Mesenteric fat pad (tissue), 1 donor: ENCODE measurements around the gene KRT86. TPM values are rescaled to one million over a fixed set of nuclear protein-coding genes. Genes with fewer than 3 reads are reported as not detected.
A peak's percentile ranks its signal among the peaks of the same experiment; 100 is the strongest.

ENCODE experiments used
- DNase-seq: peaks from one replicate; pipeline ENCODE4 v3.0.0-alpha.2; 2020; ENCODE audit warnings: low spot score
- total RNA-seq: library from RNA; stranded (reverse); fragmentation: NEBNext Ultra II Directional; extraction: Animal tissue kit (Norgen Biotek cat#: 25700); gene quantifications from one replicate; pipeline ENCODE4 v1.2.1, GENCODE V29; 2021
- donor health status: DM: yes; HTN: yes; CAD: no.

KRT86 gene
- total RNA-seq, 1 donor from 2014 or later = not detected

DNA sequence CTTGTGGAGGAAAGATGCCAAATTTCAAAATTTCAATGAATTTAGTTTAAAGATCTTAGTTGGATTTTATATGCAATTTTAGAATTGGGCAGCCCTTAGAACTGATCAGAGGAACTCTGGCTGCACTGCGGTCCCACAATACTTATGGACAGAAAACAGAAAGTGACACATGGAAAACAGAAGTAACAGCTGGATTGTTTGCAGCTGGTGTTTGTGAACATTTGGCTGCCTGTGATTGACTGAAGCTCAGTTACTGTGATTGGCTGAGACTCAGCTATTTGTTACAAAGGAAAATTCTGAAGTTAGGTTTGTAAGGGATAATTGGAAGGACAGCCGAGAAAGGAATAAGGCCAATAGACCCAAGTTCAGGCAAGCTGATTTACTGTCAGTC lies 10.0 kb upstream of the KRT86 start:
- DNase-seq = no peak

DNA sequence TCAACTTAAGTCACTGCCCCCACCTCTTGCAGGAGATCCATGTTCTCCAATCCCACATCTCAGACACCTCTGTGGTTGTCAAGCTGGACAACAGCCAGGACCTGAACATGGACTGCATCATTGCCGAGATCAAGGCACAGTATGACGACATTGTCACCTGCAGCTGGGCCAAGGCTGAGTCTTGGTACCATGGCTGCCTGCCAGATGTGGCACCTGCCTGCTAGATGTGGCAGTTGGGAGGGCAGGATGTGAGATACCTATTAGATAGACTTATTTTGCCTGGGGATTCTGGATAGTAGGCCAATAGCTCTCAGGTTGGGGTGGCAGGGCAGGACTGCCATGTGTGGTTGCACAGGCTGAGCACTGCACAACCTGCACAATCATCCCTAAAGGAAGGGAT lies 7.9 kb upstream of the KRT86 start:
- DNase-seq = no peak

DNA sequence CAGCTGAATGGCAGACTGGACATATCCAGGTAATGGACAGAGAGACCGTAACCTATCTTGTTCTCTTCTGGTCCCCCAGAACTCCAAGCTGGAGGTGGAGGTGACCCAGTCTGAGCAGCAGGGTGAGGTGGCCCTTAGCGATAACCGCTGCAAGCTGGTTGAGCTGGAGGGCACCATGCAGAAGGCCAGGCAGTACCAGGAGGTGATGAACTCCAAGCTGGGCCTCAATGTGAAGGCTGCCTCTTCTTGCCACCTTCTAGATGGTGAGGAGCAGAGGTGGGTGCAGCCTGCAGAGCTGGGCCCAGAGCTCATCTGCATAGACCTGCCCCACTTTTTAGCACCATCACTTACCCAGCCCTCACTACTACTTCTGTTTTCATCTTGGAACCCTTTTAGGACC lies 7.2 kb upstream of the KRT86 start:
- no peak for DNase-seq

DNA sequence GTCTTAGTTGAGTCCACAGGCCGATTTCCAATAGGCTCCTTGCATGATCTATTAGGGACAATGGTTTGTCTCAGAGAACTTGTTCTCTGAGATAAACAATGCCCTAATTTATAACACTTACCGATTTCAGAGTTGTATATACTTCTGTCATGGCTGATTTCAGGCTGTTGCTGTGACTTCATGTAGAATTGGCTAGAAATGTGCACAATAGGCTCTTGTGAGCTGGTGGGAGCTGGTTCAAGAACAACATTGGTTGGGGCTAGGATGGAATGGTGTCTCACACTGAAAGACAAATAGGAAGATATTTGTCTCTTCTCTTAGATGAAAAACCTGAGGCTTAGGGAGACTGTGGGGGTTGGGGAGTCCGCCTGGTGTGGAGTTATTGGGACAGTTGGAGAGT lies 6.7 kb upstream of the KRT86 start:
- DNase-seq = peak; percentile 8

DNA sequence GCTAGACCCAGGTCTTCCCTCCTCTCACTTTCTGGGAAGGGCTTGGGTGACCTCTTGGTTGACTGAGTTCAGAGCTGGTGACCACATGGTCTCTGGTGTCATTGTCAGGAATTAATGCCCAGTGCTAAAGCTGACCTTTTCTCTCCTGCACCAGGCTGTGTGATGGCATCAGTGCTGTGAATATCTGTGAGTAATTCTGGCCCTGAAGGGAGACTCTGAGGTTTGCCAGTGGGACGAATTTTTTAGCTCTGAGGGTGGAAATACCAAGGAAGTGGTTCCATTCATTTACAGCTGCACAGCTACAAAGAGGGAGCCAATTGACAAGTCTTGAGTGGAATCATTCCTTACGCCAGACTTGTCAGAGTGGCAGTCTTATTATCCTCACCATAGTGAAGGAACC lies 6.2 kb upstream of the KRT86 start:
- DNase-seq = peak; percentile 24

DNA sequence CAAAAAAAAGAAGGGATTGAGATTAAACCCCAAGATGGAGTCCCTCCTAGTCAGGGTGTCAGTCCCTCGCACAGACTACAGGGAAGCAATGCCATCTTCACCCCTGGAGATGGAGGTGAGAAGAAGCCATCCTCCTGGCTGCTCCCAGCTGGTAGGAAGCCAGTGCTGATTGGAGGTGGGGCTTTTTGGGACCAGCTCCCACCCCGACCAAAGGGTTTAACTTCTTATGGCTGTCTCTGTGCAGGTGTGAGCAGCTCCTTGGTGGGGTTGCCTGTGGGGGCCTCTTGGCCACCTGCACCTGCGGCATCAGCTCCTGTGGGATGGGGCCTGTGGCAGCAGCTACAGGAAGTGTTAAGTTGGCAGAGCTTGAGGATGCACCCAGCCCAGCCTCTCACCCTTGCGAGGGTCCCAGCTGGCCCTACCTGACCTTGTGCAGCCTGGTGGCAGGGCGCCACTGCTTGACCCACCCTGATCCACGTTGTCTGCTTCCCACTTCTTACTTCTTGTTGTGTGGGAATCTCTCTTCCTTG lies 3.8 kb upstream of the KRT86 start:
- peak; percentile 57 for DNase-seq

DNA sequence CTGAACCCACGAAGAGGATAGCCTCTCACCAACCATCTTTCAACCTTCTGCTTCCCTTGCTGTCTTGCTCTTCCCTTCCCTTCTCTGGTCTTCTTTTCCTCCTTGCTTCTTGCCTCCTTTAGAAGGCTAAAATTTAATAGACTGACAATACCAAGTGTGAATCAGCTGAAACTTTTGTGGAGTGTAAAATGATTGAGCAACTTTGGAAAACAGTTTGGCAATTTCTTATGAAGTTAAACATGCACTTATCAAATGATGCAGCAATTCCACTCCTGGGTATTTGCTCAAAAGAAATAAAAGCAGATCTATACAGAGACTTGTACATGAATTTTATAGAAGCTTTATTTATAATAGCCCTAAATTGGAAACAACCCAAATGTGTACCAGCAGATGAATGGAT lies 3.3 kb upstream of the KRT86 start:
- no peak for DNase-seq

DNA sequence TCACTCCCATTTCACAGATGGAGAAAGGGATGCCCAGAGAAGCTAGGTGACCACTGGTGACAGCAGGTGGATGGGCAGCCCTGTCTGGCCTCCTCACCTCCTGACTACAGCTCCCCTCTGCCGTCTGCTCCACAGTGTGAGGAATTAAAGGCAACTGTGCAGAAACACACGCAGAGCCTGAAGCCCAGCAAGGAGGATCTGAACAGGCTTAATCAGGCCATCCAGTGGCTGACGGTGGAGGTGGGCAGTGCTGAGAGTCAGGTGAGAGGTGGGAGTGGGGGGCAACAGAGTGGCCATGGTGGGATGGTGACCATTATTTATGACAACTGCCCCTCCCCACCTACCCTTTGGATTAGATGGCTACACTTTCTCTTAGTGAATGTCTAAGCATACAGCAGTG lies 1.2 kb downstream of the KRT86 start:
- DNase-seq = peak; percentile 53

DNA sequence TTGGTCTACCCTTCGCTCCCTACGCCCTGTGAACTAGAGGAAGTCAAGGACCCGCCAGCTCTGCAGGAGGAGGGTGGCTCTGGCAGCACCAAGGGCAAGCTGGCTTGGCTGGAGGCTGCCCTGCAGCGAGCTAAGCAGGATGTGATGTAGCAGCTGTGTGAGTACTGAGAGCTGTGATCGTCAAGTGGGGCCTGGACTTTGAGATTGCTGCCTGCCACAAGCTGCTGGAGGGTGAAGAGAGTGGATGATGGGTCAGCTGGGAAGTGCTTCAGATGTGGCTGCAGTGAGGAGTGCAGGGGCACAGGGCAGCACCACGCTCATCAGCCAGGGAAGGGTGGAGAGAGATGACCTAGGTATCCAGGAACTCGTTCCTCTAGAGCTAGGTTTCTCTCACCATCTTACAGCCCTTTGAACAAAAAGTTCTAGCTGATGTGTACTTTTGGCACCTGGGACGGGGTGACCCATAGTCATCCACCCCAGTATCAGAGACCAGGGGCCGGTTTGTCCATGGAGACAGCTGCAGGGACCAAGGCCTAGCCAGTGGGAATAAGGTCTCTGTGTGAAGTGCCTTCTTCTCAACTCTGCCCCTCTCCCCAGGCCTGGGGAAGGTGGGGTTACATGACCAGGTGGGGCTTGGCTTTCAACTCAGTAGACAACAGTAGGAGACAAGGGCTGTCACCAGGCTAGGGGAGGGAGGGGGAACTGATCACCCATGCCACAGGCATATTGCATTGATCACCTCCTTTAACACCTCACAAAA lies 3.2 kb downstream of the KRT86 start:
- DNase-seq = peak; percentile 67

DNA sequence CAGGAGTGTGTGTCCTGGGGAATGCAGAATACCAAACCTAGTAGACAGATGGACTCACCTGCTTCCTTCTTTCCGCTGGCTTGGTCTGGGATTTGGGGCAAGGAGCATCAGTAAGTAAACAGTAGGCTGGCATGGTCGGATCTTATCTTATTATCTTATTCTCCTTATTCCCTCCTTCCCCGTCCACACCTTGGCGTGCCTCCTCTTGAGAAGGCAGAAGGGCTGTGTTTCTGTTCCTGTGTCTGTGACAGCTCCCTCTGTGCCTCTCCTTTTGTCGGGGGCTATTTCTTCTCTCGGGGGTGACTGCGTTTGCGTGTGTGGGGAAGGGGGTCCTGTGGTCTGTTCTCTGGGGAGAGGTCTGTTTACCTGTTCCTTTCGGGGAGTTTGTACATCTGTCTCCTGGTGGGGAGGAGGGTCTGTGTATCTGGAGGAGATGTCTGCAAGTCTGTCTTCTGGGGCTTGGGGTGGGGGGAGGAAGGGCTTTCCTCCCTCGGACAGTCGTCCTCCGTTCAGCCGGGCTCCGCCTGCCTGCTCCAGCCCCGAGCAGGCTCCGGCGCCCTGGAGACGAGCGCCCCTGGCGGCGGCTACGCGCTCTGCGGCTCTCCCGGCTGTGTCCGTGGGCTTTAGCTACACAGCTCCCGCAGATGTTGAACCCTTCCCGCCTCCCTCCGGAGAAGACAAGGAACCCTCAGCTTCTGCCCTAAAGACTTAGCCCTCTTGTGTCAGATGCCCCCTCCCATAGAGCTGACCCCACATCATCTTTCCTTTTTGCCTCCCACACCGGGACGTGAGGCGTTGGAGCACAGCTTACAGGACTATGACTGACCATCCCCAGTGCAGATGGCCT lies 4.4 kb downstream of the KRT86 start:
- DNase-seq = peak; percentile 95

DNA sequence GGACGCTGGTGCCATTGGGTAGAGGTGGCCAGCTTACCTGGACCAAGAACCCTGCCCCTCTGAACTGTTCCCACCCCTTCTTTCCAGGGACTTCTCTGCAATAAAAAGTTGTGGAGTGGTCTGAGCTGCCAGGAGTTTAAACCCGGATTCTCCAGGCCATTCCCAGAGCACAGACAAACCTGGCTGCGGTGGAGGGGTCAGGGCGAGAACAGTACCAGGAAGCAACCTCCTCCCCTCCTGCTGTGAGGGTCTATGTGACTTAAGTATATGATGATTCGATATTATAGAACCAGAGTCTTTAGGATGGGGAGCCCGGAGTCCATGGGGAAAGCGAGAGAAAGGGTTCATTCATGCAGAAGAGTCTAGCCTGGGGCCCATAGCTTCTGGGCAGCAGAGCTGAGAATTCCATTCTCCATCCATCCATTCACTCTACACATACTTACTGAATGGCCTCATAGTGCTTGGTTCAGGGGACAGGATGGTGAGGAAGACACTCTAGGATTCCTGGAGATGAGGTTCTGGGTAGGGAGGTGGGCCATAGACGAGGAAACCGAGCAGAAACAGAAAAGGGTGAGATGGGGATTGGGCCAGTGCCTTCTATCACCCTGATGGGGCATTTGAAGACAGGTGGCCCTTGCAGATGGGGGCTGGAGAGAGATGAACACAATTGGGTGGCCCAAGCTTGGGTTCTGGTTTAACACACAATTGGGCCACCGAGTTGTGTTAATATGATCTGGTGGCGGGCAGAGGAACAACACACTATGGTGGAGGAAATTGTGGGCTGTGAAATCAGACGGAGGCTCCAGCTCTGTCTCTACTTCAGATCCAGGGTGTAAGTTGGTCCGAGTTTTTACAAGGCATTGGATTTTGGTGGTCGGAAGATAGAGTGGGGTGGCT lies 5.2 kb downstream of the KRT86 start:
- peak; percentile 77 for DNase-seq

DNA sequence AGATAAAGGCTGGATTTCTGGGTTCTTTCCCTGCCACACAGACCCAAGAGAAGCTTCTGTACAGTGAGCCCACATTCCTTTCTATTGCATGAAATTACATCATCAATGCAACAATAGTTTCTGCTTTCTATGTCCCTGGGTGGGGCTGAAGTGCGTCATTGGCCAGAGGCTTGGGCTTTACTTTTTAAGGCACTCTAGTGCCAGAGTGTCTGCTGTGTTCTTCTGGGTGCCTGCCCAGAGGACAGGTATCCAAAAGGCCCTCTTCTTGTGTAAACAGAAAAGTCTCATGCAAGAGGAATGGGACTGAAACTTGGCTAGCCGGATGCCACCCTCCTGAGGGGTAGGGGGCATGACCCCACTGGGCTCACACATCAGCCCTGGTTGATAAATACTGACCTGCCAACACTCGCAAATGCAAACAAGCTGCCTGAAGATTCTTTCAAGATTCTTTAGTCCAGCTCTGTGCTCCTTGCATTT lies 5.9 kb downstream of the KRT86 start:
- peak; percentile 74 for DNase-seq

DNA sequence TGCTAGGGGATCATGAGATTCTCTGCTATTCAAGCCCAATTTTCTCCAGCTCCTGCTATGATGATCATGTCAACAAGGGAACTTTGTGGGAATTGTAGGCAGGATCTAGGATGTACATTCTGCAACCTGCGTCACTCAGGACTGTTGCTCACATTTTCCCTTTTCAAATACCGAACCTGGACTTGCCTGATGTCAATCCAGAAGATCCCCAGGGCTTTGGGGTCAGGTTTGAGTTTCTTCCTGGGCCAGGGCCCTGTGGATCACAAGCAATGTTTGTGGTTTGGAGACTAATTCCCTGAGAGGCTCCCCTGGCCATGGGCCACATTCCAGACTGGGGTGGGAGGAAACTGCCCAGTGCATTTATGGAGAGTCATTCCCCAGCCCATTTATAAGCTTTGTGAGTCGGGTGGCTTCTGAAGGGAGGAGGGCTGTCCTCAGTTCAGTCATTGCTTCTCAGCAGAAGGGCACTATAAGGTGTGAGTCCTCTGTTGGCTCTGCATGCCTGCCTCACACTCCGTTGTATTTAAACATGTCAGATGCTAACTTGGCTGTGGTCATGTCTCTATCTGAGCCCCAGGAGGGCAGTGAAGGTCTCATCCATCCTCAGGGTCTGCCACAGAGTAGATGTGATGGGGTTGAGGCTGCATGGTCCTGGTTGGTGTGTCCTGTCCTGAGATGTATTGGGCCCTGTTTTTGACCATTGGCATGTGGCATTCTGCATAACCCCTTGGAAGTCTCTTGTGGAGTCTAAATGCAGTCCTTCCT lies 6.5 kb downstream of the KRT86 start:
- peak; percentile 86 for DNase-seq

DNA sequence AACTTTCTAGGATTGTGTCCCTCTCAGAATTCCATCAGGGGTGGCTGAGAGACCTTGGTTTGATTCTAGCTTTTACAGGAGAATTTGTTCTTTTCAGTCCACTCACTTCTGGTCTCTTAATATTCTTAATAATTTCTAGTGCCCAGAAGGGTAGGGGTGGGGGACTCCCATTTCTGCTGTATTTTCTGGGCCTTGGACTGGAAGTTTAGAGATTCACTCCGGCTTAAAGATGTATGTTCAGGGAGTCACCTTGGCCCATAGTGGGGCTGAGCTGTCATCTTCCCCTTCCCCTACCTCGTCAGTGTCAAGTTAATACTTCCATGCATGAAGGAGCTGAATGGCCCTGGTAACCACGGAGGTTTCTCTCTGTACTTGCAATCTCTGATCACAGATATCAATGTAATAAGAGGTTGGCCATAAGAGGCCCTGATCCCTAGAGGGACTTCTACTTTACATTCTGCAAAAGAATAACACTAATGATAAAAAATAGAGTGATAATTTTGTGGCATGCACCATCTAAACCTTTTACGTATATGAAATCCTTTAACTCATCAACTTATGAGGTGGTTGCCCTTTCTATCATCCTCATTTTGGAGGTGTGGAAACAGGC lies 10.2 kb downstream of the KRT86 start:
- peak; percentile 14 for DNase-seq

DNA sequence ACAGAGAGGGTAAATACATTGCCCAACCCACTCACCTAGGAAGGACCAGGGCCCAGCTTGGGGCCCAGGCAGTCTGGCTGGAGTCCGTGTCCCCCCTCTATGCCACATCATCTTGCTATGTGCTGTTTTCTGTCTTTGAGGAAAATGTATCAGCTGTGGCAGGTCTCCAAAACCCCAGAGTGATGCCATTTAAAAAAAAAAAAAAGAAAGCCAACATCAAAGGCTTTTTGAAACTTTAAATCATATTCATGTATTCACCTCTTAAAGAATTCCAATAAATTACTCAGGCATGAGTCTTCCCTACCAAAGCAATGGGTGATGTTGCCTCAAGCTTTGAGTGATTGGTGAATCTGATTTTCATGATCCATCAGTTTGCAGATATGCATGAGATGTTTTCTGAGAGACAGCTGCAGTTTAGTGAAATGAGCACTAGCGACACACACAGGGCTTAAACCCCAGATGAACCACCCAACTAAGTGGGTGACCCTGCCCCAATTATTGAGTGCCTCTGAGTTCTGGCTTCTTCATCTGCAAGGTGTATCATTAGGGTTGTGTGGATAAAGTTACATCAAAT lies 10.8 kb downstream of the KRT86 start:
- DNase-seq = peak; percentile 33

DNA sequence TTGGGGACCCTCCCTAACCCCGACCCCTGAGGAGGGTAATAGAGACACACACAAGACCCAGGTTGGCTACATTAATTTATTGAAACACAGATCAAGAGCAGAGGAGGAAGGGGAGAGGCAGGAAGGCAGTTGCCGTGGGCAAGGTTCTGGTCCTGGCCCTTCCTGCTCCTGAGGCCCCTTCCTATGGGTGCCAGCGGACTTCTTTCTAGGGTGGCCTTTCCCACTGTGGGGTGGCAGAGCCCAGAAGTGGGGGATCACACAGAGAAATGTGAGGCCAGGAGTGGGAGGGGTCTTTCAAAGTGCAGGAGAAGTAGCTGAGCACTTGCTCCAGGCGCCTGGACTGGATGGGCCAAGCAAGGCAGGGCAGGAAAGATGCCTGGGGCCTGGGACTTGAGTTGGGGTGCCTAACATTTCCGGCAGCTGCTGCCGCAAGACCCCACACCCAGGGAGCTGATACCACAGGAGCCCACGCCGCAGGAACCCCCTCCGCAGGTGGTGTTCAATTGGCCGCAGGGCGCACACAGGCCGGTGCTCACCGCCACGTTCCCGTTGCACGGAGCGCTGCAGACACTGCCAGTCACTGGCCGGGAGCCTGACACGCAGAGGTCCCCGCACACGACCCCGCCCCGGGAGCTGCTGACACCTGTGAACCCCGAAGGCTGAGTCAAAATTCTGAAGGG lies 11.5 kb downstream of the KRT86 start:
- peak; percentile 87 for DNase-seq

DNA sequence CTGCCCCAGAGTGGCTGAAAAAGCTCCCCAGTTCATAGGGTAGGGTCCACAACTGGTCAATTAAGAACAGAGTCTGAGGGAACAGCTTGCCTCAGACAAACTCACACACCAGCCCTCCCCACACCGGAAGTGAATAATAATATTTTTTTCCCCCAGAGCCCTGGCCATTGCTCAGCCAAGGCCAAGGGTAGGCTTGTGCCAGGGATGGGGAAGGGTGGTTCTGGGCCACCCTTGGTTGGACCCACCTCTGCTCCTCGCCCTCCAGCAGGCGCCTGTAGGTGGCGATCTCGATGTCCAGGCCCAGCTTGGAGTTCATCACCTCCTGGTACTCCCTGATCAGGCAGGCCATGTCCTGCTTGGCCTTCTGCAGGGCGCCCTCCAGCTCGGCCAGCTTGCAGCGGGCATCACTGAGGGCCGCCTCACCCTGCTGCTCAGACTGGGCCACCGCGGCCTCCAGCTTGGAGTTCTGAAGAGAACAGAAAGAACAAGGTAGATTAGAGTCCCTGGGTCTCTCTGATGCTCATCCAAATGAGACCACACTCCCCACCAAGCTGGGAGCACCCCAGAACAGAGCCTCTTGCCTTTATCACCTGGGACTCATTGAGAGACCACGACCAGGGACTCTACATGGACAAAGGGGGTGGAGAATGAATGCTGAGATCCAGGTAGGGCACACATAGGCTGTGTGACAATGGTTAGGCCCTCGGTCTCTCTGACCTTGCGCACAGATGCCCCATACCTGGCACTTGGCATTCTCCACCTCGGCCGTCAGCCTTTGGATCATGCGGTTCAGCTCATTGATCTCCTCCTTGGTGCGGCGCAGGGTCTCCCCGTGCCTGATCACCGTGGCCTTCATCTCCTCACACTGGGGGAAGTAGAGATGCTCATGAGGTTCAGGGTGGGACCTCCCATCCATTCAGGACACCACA lies 12.7 kb downstream of the KRT86 start:
- DNase-seq = peak; percentile 73
